ENCODE measurements around the gene TEF.
"Not testable (repeated sequence)": the region's sequence is repeated elsewhere in the genome, so short reads cannot be mapped to it uniquely, and the experiment has no call there.

Gene TEF

DNA sequence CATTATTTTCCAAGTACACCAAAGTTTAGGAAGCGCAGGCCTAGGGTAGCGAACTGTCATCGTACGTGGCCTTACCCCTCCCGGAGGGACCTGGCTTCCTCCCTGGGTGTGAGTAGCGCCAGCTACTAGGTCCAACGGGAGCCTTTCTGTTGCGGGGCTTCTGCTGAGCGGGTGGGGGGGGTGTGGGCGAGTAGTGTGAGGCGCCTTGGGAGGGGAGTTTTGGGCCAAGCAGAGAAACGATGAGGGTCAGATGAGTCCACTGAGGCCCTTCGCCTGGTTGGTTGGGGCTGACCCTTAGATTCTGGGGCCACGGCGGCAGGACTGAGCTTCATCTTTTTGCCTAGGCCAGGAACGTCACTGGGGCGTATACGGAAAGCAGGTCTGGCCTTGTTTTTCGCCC lies 868 bp downstream of the TEF start:
- peak; percentile 4 for DNase-seq (ENCODE audit: low read depth)

- DNase-seq (ENCODE audit: low read depth), result no peak
Measured at GRCh38 chr22:41383085-41383484, 1.3 kb downstream of the TEF start.

GRCh38 chr22:41384128-41384527 lies 2.4 kb downstream of the TEF start:
- DNase-seq (ENCODE audit: low read depth), result no peak

DNA sequence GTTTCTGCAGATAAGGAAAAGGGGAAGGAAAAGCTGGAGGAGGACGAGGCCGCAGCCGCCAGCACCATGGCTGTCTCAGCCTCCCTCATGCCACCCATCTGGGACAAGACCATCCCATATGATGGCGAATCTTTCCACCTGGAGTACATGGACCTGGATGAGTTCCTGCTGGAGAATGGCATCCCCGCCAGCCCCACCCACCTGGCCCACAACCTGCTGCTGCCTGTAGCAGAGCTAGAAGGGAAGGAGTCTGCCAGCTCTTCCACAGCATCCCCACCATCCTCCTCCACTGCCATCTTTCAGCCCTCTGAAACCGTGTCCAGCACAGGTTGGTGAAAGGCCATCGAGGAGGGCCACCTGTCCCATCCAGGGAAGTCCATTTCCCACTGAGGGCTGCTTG lies 5.6 kb downstream of the TEF start:
- DNase-seq (ENCODE audit: low read depth), result no peak

- no peak for DNase-seq (ENCODE audit: low read depth)
Measured at GRCh38 chr22:41394012-41394356, 12.2 kb downstream of the TEF start.

- no peak for DNase-seq (ENCODE audit: low read depth)
Measured at GRCh38 chr22:41395531-41396240, 13.9 kb downstream of the TEF start.

GRCh38 chr22:41397143-41397811 lies 15.5 kb downstream of the TEF start:
- DNase-seq (ENCODE audit: low read depth), result no peak

GRCh38 chr22:41398921-41399320 lies 17.2 kb downstream of the TEF start:
- no peak for DNase-seq (ENCODE audit: low read depth)

GRCh38 chr22:41401781-41402648 lies 20.3 kb downstream of the TEF start:
- DNase-seq (ENCODE audit: low read depth), result no peak

DNA sequence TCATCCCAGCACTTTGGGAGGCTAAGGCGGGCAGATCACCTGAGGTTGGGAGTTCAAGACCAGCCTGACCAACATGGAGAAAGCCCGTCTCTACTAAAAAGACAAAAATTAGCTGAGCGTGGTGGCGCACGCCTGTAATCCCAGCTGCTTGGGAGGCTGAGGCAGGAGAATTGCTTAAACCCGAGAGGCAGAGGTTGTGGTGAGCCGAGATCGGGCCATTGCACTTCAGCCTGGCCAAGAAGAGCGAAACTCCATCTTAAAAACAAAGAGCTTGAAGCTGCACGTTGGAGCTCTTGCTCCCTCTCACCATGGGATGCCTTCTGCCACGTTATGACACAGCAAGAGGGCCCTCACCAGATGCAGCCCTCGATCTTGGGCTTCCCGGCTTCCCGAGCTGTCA lies 21.1 kb downstream of the TEF start:
- DNase-seq (ENCODE audit: low read depth), result not testable (repeated sequence)

GRCh38 chr22:41403532-41404318 lies 22.0 kb downstream of the TEF start:
- peak; percentile 58 for DNase-seq (ENCODE audit: low read depth)

GRCh38 chr22:41405588-41405987 lies 23.8 kb downstream of the TEF start:
- DNase-seq (ENCODE audit: low read depth), result no peak

DNA sequence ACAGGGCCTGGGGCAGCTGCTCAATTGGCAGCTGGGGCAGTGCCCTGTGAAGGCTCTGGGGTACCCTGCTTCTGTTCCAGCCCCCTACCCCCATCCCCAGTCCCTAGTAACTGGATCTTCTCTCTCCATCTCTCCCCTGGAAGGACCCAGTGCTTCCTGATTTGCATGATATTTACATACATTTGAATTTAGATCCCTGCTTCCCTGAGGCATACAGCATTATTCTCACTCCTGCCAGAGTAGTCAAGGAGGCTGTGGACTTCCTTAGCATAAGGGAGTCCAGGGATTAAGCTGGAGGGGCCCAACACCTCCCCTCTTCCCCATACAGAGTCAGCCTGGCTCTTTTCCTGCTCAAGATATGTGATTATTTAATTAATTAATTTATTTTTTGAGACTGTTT lies 24.7 kb downstream of the TEF start:
- no peak for DNase-seq (ENCODE audit: low read depth)

GRCh38 chr22:41407433-41407832 lies 25.7 kb downstream of the TEF start:
- no peak for DNase-seq (ENCODE audit: low read depth)

DNA sequence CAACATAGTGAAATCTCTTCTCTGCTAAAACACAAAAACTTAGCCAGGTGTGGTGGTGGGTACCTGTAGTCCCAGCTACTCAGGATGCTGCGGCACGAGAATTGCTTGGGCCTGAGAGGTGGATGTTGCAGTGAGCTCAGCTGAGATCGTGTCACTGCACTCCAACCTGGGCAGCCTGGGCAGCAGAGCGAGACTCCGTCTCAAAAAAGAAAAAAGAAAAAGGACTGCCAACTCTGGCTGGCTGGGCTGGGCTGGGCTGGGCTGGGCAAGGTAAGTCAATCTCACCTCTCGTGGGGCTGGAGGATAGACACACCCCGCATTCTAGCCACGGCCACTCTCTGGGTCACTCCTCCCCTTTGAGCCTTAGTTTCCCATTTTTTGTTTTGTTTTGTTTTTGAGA lies 26.9 kb downstream of the TEF start:
- no peak for DNase-seq (ENCODE audit: low read depth)

DNA sequence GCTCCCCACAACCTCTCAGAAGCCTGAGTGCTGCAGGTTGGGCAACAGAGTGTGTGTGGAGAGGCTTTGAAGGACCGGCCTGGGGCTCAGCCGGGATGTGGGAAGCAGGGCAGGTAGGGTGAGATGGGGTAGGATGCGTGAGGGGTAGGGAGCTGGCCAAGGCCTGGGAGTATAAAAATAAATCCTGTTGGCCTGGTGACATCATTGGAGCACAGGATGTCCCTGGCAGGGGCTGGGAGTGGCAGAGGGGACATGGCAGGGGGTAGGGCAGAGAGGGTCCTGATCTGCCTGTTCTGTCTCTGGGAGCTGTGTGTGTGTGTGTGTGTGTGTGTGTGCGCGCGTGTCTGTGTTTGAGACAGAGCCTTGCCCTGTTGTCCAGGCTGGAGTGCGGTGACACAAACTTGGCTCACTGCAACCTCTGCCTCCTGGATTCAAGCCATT lies 28.6 kb downstream of the TEF start:
- DNase-seq (ENCODE audit: low read depth), result no peak

GRCh38 chr22:41411021-41411851 lies 29.5 kb downstream of the TEF start:
- DNase-seq (ENCODE audit: low read depth), result no peak

- DNase-seq (ENCODE audit: low read depth), result no peak
Measured at GRCh38 chr22:41415554-41415953, 33.8 kb downstream of the TEF start.

GRCh38 chr22:41417622-41418390 lies 36.1 kb downstream of the TEF start:
- DNase-seq (ENCODE audit: low read depth), result no peak

DNA sequence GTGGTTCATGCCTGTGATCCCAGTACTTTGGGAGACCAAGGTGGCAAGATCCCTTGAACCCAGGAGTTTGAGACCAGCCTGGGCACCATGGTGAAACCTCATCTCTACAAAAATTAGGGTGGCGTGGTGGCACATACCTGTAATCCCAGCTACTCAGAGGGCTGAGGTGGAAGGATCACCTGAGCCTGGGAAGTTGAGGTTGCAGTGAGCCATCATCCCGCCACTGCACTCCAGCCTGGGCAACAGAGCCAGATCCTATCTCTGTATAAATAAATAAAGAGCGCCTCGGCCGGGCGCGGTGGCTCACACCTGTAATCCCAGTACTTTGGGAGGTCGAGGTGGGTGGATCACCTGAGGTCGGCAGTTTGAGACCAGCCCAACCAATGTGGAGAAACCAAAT lies 37.0 kb downstream of the TEF start:
- DNase-seq (ENCODE audit: low read depth), result no peak

All from stimulated activated CD8-positive, alpha-beta memory T cell treated with anti-CD3 and anti-CD28 coated beads, Interleukin-12 subunit alpha, Interleukin-12 subunit beta, amount 100 ng/mL, for 4 hours (primary cell).